Spleen (tissue), 11 donors: Measurements from ENCODE around the gene DMD. TPM values are rescaled to one million over a fixed set of nuclear protein-coding genes. Genes with fewer than 3 reads are reported as not detected.

Experiments
- DNase-seq: peaks from one replicate; pipeline ENCODE4 v3.0.0-alpha.2; 2020
- H3K27ac ChIP-seq, 8 donors: fragments of 200-600 bp; sonication (generic) in 7 of 8; 1 replicate in 4 of 8; 2 replicates in 4 of 8; pipeline versions ENCODE4 v1.5.0 to v1.8.0; 2016 to 2021; ENCODE audit warnings: inconsistent platforms in 4 of 8, mild to moderate bottlenecking in 4 of 8, moderate library complexity in 1 of 8
- H3K27me3 ChIP-seq, 7 donors: fragments of 200-600 bp; sonication (generic) in 6 of 7; replicated peaks in 1 of 7; 1 replicate in 4 of 7; 2 replicates in 3 of 7; pipeline versions ENCODE4 v1.5.0 to v1.8.0; 2016 to 2021; ENCODE audit warnings: inconsistent platforms in 3 of 7, mild to moderate bottlenecking in 1 of 7
- H3K36me3 ChIP-seq, 6 donors: fragments of 200-600 bp; sonication (generic) in 5 of 6; 1 replicate in 4 of 6; 2 replicates in 2 of 6; pipeline versions ENCODE4 v1.5.0 to v1.8.0; 2016 to 2021; ENCODE audit warnings: inconsistent platforms in 2 of 6
- H3K4me1 ChIP-seq, 6 donors: fragments of 200-600 bp; sonication (generic) in 5 of 6; 1 replicate in 3 of 6; 2 replicates in 3 of 6; pipeline versions ENCODE4 v1.5.0 to v1.8.0; 2016 to 2021; ENCODE audit warnings: inconsistent platforms in 3 of 6
- H3K4me3 ChIP-seq, 8 donors: fragments of 200-600 bp; sonication (generic) in 7 of 8; 1 replicate in 4 of 8; 2 replicates in 4 of 8; pipeline versions ENCODE4 v1.5.0 to v1.8.0; 2016 to 2021; ENCODE audit warnings: inconsistent platforms in 4 of 8, mild to moderate bottlenecking in 4 of 8, moderate library complexity in 2 of 8
- H3K9me3 ChIP-seq, 8 donors: fragments of 200-600 bp; sonication (generic) in 7 of 8; 1 replicate in 4 of 8; 2 replicates in 4 of 8; pipeline versions ENCODE4 v1.5.0 to v1.8.0; 2016 to 2021; ENCODE audit warnings: inconsistent platforms in 4 of 8
- CTCF ChIP-seq, 11 experiments: fragments of 200-600 bp in 7 of 11; fragments of 450-650 bp in 4 of 11; sonication (generic) in 4 of 11; IDR thresholded peaks in 8 of 11; conservative IDR thresholded peaks in 3 of 11; 1 replicate in 7 of 11; 2 replicates in 4 of 11; pipeline versions ENCODE4 v1.4.0 to v1.8.0; 2016 to 2021; ENCODE audit warnings: antibody characterized with exemption in 11 of 11, inconsistent platforms in 4 of 11, mild to moderate bottlenecking in 1 of 11
- POLR2A ChIP-seq, 3 donors: fragments of 450-650 bp; IDR thresholded peaks; one replicate each; pipeline ENCODE4 v1.5.1; 2017; ENCODE audit warnings: antibody characterized with exemption in 3 of 3, mild to moderate bottlenecking in 1 of 3
- POLR2AphosphoS5 ChIP-seq, 3 donors: sonication (generic); formaldehyde crosslinking; IDR thresholded peaks; one replicate each; pipeline ENCODE4 v1.5.1; 2017; ENCODE audit warnings: antibody characterized with exemption in 3 of 3
- WGBS, 5 donors: extraction: QIAGEN DNeasy Blood & Tissue Kit in 3 of 5; methylation state at CpG; one replicate each; pipeline versions ENCODE4 v1.1.5 to v1.1.7; 2013 to 2018; 5-methylcytosine and 5-hydroxymethylcytosine counted together
- intact Hi-C: fragments of 100-400 bp; cut with DNase I; formaldehyde crosslinking; loops from one replicate; pipeline ENCODE4 v1.15.0; 2023; ENCODE audit warnings: low total_unique reads
- polyA plus RNA-seq, 3 donors: library from polyadenylated mRNA; stranded (reverse); fragments of 200-250 nt; gene quantifications; one replicate each; pipeline ENCODE4 v1.2.1, GENCODE V29; 2013
- total RNA-seq, 7 donors: library from RNA; depleted of rRNA in 3 of 7; stranded (reverse); fragments of >200 nt in 3 of 7; fragmentation: NEBNext Ultra II Directional in 4 of 7; extraction: Animal tissue kit (Norgen Biotek cat#: 25700) in 4 of 7; gene quantifications; one replicate each; pipeline versions ENCODE4 v1.1.0 to v1.2.1, GENCODE V29; 2016 to 2021
- donor health status: healthy with polysubstance abuse.
- donor health status: DM: no; HTN: no; CAD: no; lungs with moderate emphysema.
- donor health status: DM: no; HTN: no; CAD: no.
- donor health status: Bipolar disorder and iron deficiency.
- donor health status: healthy.
- donor health status: DM: no; HTN: no; CAD: no.
- donor health status: DM: yes; HTN: yes; CAD: no.

Gene DMD
- total and polyA plus RNA-seq, 10 donors = 1.3 to 11.3 (median 4.4) TPM

GRCh38 chrX:31656013-31656412 lies 1555.3 kb downstream of the DMD start:
- Histone ChIP-seq H3K27me3 (no peaks in the 10 kb centered on the region), H3K4me3 (no peak overlapping the region), H3K4me1 (no peaks in the 10 kb centered on the region), H3K9me3 (no peaks in the 10 kb centered on the region), H3K36me3 (no peaks in the 10 kb centered on the region), H3K27ac (no peak overlapping the region)
- TF ChIP-seq POLR2A (IDR thresholded peaks at IDR 0.05) (no peak), CTCF (IDR thresholded peaks at IDR 0.05 in 8 of 11, conservative IDR thresholded peaks at IDR 0.05 in 3 of 11) (no peak), POLR2AphosphoS5 (IDR thresholded peaks at IDR 0.05) (no peak)
- DNase-seq = no peak
- intact Hi-C loops = no loop called here

GRCh38 chrX:31653422-31653821 lies 1557.9 kb downstream of the DMD start:
- intact Hi-C loops = no loop called here
- Histone ChIP-seq H3K27ac (peak overlapping the region in 1 of 8 donors; percentile 26), H3K36me3 (no peaks in the 10 kb centered on the region)

GRCh38 chrX:31652650-31653049 lies 1558.7 kb downstream of the DMD start:
- Histone ChIP-seq H3K4me1 (no peaks in the 10 kb centered on the region), H3K4me3 (no peak overlapping the region), H3K36me3 (no peaks in the 10 kb centered on the region), H3K9me3 (no peaks in the 10 kb centered on the region), H3K27me3 (no peaks in the 10 kb centered on the region), H3K27ac (peak overlapping the region in 1 of 8 donors; percentile 26)
- WGBS, 5 donors = 26 to 85% (median 28%) methylated on average over 1 of the region's 1 CpG
- TF ChIP-seq POLR2AphosphoS5 (IDR thresholded peaks at IDR 0.05) (no peak), POLR2A (IDR thresholded peaks at IDR 0.05) (no peak), CTCF (IDR thresholded peaks at IDR 0.05 in 8 of 11, conservative IDR thresholded peaks at IDR 0.05 in 3 of 11) (no peak)
- no peak for DNase-seq
- intact Hi-C loops = no loop called here

More at GRCh38 chrX:31653422-31653821, 1557.9 kb downstream of the DMD start:
- TF ChIP-seq POLR2AphosphoS5 (IDR thresholded peaks at IDR 0.05) = no peak
- no peak for TF ChIP-seq CTCF (IDR thresholded peaks at IDR 0.05 in 8 of 11, conservative IDR thresholded peaks at IDR 0.05 in 3 of 11)
- no peak for TF ChIP-seq POLR2A (IDR thresholded peaks at IDR 0.05)
- DNase-seq = no peak
- Histone ChIP-seq H3K4me3 (no peak overlapping the region), H3K4me1 (no peaks in the 10 kb centered on the region), H3K9me3 (no peaks in the 10 kb centered on the region), H3K27me3 (no peaks in the 10 kb centered on the region)

- Histone ChIP-seq H3K27me3 (no peaks in the 10 kb centered on the region), H3K9me3 (no peaks in the 10 kb centered on the region), H3K27ac (no peak overlapping the region), H3K4me3 (no peak overlapping the region), H3K36me3 (no peaks in the 10 kb centered on the region), H3K4me1 (no peaks in the 10 kb centered on the region)
- no peak for TF ChIP-seq POLR2AphosphoS5 (IDR thresholded peaks at IDR 0.05)
- no peak for DNase-seq
- intact Hi-C loops = no loop called here
- 73 to 94% (median 81%) methylated on average over 3 of the region's 3 CpGs for WGBS, 5 donors
These were observed 1562.1 kb downstream of the DMD start for GRCh38 chrX:31649201-31649600.

- TF ChIP-seq POLR2A (IDR thresholded peaks at IDR 0.05) (no peak), CTCF (IDR thresholded peaks at IDR 0.05 in 8 of 11, conservative IDR thresholded peaks at IDR 0.05 in 3 of 11) (no peak), POLR2AphosphoS5 (IDR thresholded peaks at IDR 0.05) (no peak)
- Histone ChIP-seq H3K27me3 (peaks cover 0 to 2% (median 0%) of the 10 kb centered on the region in 7 donors), H3K27ac (no peak overlapping the region)
These were observed 1578.0 kb downstream of the DMD start for GRCh38 chrX:31633349-31633748.

More at GRCh38 chrX:31633349-31633748, 1578.0 kb downstream of the DMD start:
- Histone ChIP-seq H3K4me3 (no peak overlapping the region), H3K36me3 (no peaks in the 10 kb centered on the region), H3K9me3 (no peaks in the 10 kb centered on the region), H3K4me1 (no peaks in the 10 kb centered on the region)
- DNase-seq = no peak
- 66 to 91% (median 76%) methylated on average over 2 of the region's 2 CpGs for WGBS, 5 donors
- intact Hi-C loops = no loop called here
